Activated naive CD4-positive, alpha-beta T cell treated with anti-CD3 and anti-CD28 coated beads for 36 hours (primary cell): Measurements from ENCODE around the gene TAMALIN. TPM values are rescaled to one million over a fixed set of nuclear protein-coding genes. Genes with fewer than 3 reads are reported as not detected.
A peak's percentile ranks its signal among the peaks of the same experiment; 100 is the strongest.

Source experiments
- CTCF ChIA-PET: fragments of 350-600 bp; sonication (Branson Sonifier 250); formaldehyde crosslinking; loops from one replicate; lab custom pipeline; 2021; ENCODE audit warnings: antibody characterized with exemption; lab: Charles Lee
- DNase-seq: peaks from one replicate; pipeline ENCODE4 v3.0.0-alpha.2; 2020
- H3K27ac Mint-ChIP-seq: one replicate; pipeline ENCODE4 v1.8.0; 2021; ENCODE audit warnings: mild to moderate bottlenecking, mixed read lengths
- H3K27me3 Mint-ChIP-seq: one replicate; pipeline ENCODE4 v1.8.0; 2021; ENCODE audit warnings: low read depth, mixed read lengths
- H3K36me3 Mint-ChIP-seq: one replicate; pipeline ENCODE4 v1.8.0; 2021; ENCODE audit warnings: low read depth, mixed read lengths
- H3K4me1 Mint-ChIP-seq: one replicate; pipeline ENCODE4 v1.8.0; 2021; ENCODE audit warnings: low read depth, mixed read lengths
- H3K4me3 Mint-ChIP-seq: one replicate; pipeline ENCODE4 v1.8.0; 2021; ENCODE audit warnings: mild to moderate bottlenecking, moderate library complexity, mixed read lengths
- H3K9me3 Mint-ChIP-seq: one replicate; pipeline ENCODE4 v1.8.0; 2021; ENCODE audit warnings: mixed read lengths
- intact Hi-C: fragments of 100-400 bp; cut with micrococcal nuclease; formaldehyde crosslinking; loops from one replicate; pipeline ENCODE4 v1.15.1; 2023
- total RNA-seq, 2 experiments: library from RNA; stranded (reverse); gene quantifications; one replicate each; pipeline ENCODE4 v1.2.3, GENCODE V29; 2021

Gene TAMALIN
- total RNA-seq, 2 experiments from 2014 or later: 14.7 to 14.8 TPM

DNA sequence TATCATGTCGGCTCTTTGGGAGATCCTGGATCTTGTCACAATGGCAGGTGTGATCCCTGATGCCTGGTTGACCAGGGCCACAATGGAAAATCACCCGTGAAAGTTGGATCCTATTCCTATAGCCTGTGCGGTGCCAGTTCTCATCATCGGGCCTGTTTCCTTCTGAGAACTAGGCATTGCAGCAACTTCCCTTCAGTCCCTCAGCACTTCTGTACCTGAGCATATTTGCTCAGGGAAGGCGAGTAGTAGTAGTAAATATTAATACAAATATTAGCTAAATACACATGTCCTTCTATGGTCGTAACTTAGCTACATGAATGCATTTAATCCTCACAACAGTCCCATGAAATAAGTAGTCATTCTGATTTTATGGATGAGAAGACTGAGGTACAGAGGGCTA is 22.1 kb upstream of the TAMALIN start:
- no peak overlapping the region for H3K4me3 Mint-ChIP-seq
- no peaks in the 10 kb centered on the region for H3K9me3 Mint-ChIP-seq
- intact Hi-C loops: no loop called here
- no peak overlapping the region for H3K27ac Mint-ChIP-seq
- CTCF ChIA-PET: interaction anchor here (0.5 to 4.6 kb wide), 8 partner anchors 9 to 58 kb away, joined by 3 to 28 read pairs (median 4); no protein-coding TSS in a partner anchor
- peaks cover 8% of the 10 kb centered on the region for H3K4me1 Mint-ChIP-seq
- no peaks in the 10 kb centered on the region for H3K27me3 Mint-ChIP-seq
- no peak for DNase-seq
- H3K36me3 Mint-ChIP-seq: peaks cover 18% of the 10 kb centered on the region

- intact Hi-C loops: no loop called here
- H3K36me3 Mint-ChIP-seq: peaks cover 18% of the 10 kb centered on the region
- no peaks in the 10 kb centered on the region for H3K9me3 Mint-ChIP-seq
- no peak overlapping the region for H3K27ac Mint-ChIP-seq
- DNase-seq: no peak
- no peak overlapping the region for H3K4me3 Mint-ChIP-seq
- CTCF ChIA-PET: interaction anchor here (0.5 to 2.5 kb wide), 8 partner anchors 8 to 62 kb away, joined by 3 to 12 read pairs (median 3); no protein-coding TSS in a partner anchor
- no peaks in the 10 kb centered on the region for H3K27me3 Mint-ChIP-seq
- H3K4me1 Mint-ChIP-seq: peaks cover 6% of the 10 kb centered on the region
Observed at GRCh38 chr12:51985154-51985835, 21.5 kb upstream of the TAMALIN start.

DNA sequence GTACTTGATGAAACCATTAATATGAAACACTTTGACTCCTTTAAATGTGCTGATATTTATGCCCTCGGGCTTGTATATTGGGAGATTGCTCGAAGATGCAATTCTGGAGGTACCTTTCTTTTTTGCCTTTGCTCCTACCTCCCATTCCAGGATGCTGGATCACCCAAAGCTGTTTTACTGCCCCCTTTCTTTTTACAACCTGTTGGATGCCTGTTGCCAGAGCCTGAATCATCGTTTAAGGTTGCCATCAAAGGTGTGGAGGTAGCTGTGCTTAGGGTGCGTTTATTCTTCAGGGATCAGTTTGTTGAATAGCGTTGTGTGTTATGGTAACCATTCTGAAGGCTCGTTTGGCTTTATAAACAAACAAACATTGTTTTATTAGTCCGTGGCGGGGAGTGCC is 19.9 kb upstream of the TAMALIN start:
- CTCF ChIA-PET: interaction anchor here (1.5 kb wide), 1 partner anchor 60 kb away, joined by 3 read pairs; no protein-coding TSS in a partner anchor

DNA sequence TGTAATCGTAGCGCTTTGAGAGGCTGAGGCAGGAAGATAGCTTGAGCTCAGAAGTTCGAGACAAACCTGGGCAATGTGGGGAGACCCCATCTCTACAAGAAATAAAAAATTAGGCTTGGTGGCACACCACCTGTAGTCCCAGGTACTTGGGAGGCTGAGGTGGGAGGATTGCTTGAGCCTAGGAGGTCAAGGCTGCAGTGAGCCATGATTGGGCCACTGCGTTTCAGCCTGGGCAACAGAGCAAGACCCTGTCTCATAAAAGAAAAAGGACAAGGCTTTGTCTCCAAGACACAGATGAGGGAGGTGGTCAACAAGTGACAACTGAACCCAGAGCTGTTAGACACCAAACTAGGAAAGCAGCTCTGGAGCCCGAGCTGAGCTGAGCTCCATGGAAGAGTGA is 14.5 kb upstream of the TAMALIN start:
- Mint-ChIP-seq H3K9me3 (no peaks in the 10 kb centered on the region), H3K36me3 (peaks cover 6% of the 10 kb centered on the region), H3K4me3 (no peak overlapping the region), H3K27ac (no peak overlapping the region), H3K4me1 (peaks cover 4% of the 10 kb centered on the region), H3K27me3 (no peaks in the 10 kb centered on the region)
- no peak for DNase-seq
- intact Hi-C loops: loop anchor here (2.0 to 5.0 kb wide), 2 partner anchors 59 to 130 kb away; partner anchors contain the start of gene NR4A1
- CTCF ChIA-PET: interaction anchor here (0.6 to 11.4 kb wide), 17 partner anchors 11 to 126 kb away, joined by 3 to 312 read pairs (median 5); partner anchors contain the start of gene TAMALIN

More for the DNA sequence above, 19.9 kb upstream of the TAMALIN start:
- Mint-ChIP-seq H3K36me3 (peaks cover 15% of the 10 kb centered on the region), H3K27ac (no peak overlapping the region), H3K27me3 (no peaks in the 10 kb centered on the region), H3K4me3 (no peak overlapping the region), H3K4me1 (no peaks in the 10 kb centered on the region), H3K9me3 (no peaks in the 10 kb centered on the region)
- no peak for DNase-seq
- intact Hi-C loops: no loop called here

DNA sequence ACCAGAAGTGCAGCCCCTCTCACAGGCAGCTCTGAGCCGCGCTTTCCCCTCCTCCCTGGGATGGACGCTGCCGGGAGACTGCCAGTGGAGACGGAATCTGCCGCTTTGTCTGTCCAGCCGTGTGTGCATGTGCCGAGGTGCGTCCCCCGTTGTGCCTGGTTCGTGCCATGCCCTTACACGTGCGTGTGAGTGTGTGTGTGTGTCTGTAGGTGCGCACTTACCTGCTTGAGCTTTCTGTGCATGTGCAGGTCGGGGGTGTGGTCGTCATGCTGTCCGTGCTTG is 12.3 kb upstream of the TAMALIN start:
- intact Hi-C loops: loop anchor here (5.0 kb wide), 1 partner anchor 128 kb away; no protein-coding TSS in a partner anchor
- Mint-ChIP-seq H3K9me3 (no peaks in the 10 kb centered on the region), H3K27ac (peak overlapping the region; percentile 41), H3K36me3 (peaks cover 8% of the 10 kb centered on the region), H3K4me1 (peaks cover 6% of the 10 kb centered on the region), H3K27me3 (no peaks in the 10 kb centered on the region), H3K4me3 (no peak overlapping the region)
- DNase-seq: no peak
- CTCF ChIA-PET: interaction anchor here (1.4 to 11.4 kb wide), 4 partner anchors 10 to 124 kb away, joined by 6 to 312 read pairs (median 23); no protein-coding TSS in a partner anchor

DNA sequence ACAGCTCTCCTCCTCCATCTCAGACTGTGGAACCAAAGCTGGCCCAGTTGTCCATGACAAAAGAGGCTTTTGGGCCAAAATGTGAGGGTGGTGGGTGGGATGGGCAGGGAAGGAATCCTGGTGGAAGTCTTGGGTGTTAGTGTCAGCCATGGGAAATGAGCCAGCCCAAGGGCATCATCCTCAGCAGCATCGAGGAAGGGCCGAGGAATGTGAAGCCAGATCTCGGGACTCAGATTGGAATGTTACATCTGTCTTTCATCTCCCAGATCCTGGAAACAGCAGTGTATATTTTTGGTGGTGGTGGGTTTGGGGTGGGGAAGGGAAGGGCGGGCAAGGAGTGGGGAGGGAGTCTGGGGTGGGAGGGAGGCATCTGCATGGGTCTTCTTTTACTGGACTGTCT is 11.8 kb upstream of the TAMALIN start:
- H3K36me3 Mint-ChIP-seq: peaks cover 8% of the 10 kb centered on the region
- no peak overlapping the region for H3K4me3 Mint-ChIP-seq
- DNase-seq: no peak
- CTCF ChIA-PET: interaction anchor here (1.2 to 11.4 kb wide), 5 partner anchors 11 to 123 kb away, joined by 3 to 312 read pairs (median 6); no protein-coding TSS in a partner anchor
- intact Hi-C loops: loop anchor here (5.0 kb wide), 1 partner anchor 127 kb away; no protein-coding TSS in a partner anchor
- H3K4me1 Mint-ChIP-seq: peaks cover 7% of the 10 kb centered on the region
- H3K9me3 Mint-ChIP-seq: no peaks in the 10 kb centered on the region
- no peak overlapping the region for H3K27ac Mint-ChIP-seq
- H3K27me3 Mint-ChIP-seq: no peaks in the 10 kb centered on the region

DNA sequence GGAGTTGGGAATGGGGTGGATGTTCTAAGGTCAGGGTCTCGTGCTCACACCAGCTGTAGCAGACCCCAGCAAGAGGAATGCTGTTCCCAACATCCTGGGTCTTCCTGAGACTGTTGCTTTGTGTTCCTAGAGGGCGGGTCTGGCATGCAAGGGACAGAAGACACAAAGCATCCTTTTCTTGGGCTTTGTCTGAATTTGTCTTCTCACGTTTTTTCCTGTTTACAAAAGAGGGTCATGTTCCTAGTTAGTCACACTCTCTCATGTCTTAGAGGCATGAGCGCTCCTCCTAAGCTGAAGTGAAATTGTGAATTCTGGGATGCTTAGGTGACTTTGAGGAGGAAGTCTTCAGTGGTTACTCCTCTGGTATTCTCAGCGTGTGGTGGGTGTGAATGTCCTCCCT is 9.6 kb upstream of the TAMALIN start:
- CTCF ChIA-PET: interaction anchor here (0.6 to 11.4 kb wide), 4 partner anchors 25 to 120 kb away, joined by 3 to 312 read pairs (median 4); no protein-coding TSS in a partner anchor

DNA sequence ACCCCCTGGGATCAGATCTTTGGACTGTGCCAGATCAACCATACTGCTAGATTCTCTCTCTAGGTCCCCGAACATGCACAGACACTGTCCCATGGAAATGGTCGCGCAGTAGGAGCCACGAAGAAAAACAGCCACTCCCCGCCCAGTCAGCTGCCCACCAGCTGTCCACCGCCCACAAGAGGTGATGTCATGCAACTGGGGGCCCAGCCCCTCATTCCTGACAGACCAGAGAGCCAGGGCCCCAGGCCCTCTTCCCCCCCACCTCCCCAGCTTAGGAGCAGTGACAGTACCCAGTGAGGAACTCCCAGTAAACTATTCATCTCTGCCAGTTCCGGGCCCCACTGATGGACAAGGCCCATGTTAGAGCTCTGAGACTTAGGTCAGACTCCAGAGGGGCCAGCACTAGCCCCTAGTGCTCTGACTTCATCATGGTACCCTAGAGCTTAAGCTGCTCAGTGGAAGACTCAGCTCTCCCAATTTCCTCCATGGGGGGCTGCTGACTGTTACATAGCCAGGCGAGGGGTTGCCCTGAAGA is 3.7 kb upstream of the TAMALIN start:
- CTCF ChIA-PET: interaction anchor here (0.6 to 11.9 kb wide), 12 partner anchors 10 to 1719 kb away, joined by 3 to 319 read pairs (median 4); no protein-coding TSS in a partner anchor
- intact Hi-C loops: no loop called here
- H3K4me1 Mint-ChIP-seq: peaks cover 13% of the 10 kb centered on the region
- H3K9me3 Mint-ChIP-seq: no peaks in the 10 kb centered on the region
- peaks cover 3% of the 10 kb centered on the region for H3K27me3 Mint-ChIP-seq
- H3K27ac Mint-ChIP-seq: no peak overlapping the region
- no peak overlapping the region for H3K4me3 Mint-ChIP-seq
- DNase-seq: no peak
- peaks cover under 1% of the 10 kb centered on the region for H3K36me3 Mint-ChIP-seq

More for the DNA sequence above, 9.6 kb upstream of the TAMALIN start:
- H3K4me1 Mint-ChIP-seq: peaks cover 7% of the 10 kb centered on the region
- no peak overlapping the region for H3K4me3 Mint-ChIP-seq
- H3K27me3 Mint-ChIP-seq: no peaks in the 10 kb centered on the region
- peaks cover 8% of the 10 kb centered on the region for H3K36me3 Mint-ChIP-seq
- intact Hi-C loops: no loop called here
- H3K9me3 Mint-ChIP-seq: no peaks in the 10 kb centered on the region
- DNase-seq: no peak
- no peak overlapping the region for H3K27ac Mint-ChIP-seq

DNA sequence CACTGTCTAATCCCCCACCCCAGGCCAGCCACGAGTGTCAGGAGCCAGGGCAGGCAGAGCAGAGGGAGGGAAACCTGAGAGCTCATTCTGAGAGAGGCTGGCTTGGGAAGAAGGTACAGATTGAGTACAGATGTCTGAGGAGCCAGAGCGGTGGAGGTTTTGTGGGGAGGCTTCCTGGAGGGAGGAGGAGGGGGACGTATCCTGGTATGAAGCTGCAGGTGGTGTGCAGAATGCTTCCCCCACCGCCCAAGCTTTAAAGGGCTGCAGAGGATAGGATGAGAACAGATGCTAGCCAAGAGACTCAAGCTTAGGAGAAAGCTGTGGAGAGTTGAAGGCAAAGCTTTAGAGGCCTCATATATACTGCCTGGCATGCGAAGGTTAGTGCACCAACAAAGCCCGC is 3.2 kb upstream of the TAMALIN start:
- intact Hi-C loops: no loop called here
- no peak overlapping the region for H3K27ac Mint-ChIP-seq
- H3K4me3 Mint-ChIP-seq: no peak overlapping the region
- DNase-seq: no peak
- H3K27me3 Mint-ChIP-seq: peaks cover 3% of the 10 kb centered on the region
- peaks cover 18% of the 10 kb centered on the region for H3K4me1 Mint-ChIP-seq
- CTCF ChIA-PET: interaction anchor here (0.6 to 11.9 kb wide), 16 partner anchors 11 to 1720 kb away, joined by 3 to 319 read pairs (median 3); no protein-coding TSS in a partner anchor
- H3K9me3 Mint-ChIP-seq: no peaks in the 10 kb centered on the region
- no peaks in the 10 kb centered on the region for H3K36me3 Mint-ChIP-seq

DNA sequence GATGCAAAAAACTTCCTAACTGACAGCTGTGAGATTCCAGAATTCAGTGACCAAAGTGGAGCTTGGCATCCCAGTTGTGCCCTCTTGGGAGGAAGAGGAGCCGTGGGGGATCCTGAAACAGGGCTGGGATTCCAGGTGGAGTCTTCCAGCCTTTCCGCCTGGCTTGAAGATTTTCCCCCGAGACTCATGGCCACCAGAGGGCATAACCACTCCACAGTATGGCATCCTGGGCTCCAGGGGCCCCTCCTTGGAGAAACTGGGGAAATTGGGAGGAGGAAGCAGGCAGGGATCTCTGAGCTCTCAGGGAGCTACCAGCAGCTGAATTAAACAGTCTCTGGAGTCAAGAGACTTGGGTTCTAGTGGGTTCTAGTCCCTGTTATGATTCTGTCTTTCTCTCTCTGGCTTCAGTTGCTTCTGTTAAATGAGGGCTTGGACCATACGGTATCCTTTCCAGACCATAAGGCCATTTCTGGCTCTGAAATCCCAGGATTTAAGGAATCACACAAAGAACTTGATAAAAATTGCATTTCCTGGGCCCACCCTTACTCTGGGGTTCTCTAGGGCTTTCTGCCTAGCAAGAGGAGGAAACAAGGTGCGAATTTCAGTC is 2.6 kb upstream of the TAMALIN start:
- H3K27me3 Mint-ChIP-seq: peaks cover 3% of the 10 kb centered on the region

GRCh38 chr12:52005218-52005902 is 1.4 kb upstream of the TAMALIN start:
- intact Hi-C loops: no loop called here
- peaks cover 3% of the 10 kb centered on the region for H3K27me3 Mint-ChIP-seq
- H3K27ac Mint-ChIP-seq: no peak overlapping the region
- H3K36me3 Mint-ChIP-seq: no peaks in the 10 kb centered on the region
- peaks cover 17% of the 10 kb centered on the region for H3K4me1 Mint-ChIP-seq
- H3K4me3 Mint-ChIP-seq: peak overlapping the region; percentile 78
- CTCF ChIA-PET: interaction anchor here (0.8 to 11.9 kb wide), 7 partner anchors 10 to 273 kb away, joined by 3 to 319 read pairs (median 3); no protein-coding TSS in a partner anchor
- no peak for DNase-seq
- H3K9me3 Mint-ChIP-seq: no peaks in the 10 kb centered on the region

More for the DNA sequence above, 2.6 kb upstream of the TAMALIN start:
- Mint-ChIP-seq H3K4me1 (peaks cover 20% of the 10 kb centered on the region), H3K36me3 (no peaks in the 10 kb centered on the region), H3K4me3 (no peak overlapping the region), H3K9me3 (no peaks in the 10 kb centered on the region), H3K27ac (no peak overlapping the region)
- CTCF ChIA-PET: interaction anchor here (0.6 to 11.9 kb wide), 17 partner anchors 11 to 118 kb away, joined by 3 to 319 read pairs (median 3); no protein-coding TSS in a partner anchor
- peak; percentile 43 for DNase-seq
- intact Hi-C loops: no loop called here
